Activated CD4-positive, alpha-beta T cell treated with anti-CD3 and anti-CD28 coated beads, Interleukin-2, amount 50 U/mL, for 48 hours (primary cell): Measurements from ENCODE around the gene TBC1D16.
"Not testable (repeated sequence)": the region's sequence is repeated elsewhere in the genome, so short reads cannot be mapped to it uniquely, and the experiment has no call there.

Source experiments
- DNase-seq, 2 experiments: peaks; one replicate each; pipeline ENCODE4 v3.0.0-alpha.2; 2020

Gene TBC1D16

GRCh38 chr17:79911430-79912399 is 124.0 kb downstream of the TBC1D16 start:
- DNase-seq = no peak

DNA sequence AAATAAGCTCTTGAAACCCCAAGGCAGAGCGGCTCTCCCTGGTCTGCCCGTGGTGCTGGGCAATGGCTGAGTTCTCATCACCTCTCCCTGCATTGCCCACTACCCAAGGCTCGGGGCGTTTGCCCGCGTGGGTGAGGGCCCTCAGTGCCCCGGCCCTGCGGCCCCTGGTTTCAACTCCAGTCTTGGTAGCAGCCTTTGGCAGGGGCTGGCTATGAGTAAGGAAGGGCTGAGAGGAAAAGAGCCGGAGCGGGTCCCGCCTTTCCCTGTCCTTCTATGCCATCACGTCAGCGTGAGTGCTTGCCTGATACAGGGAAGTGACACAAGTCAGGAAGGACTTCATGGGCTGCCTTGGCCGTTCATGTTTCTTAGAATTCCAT is 124.7 kb downstream of the TBC1D16 start:
- DNase-seq = no peak

GRCh38 chr17:79909121-79909520 is 126.6 kb downstream of the TBC1D16 start:
- no peak for DNase-seq

GRCh38 chr17:79907850-79908249 is 127.8 kb downstream of the TBC1D16 start:
- no peak for DNase-seq

- no peak for DNase-seq
Observed at GRCh38 chr17:79907217-79907715, 128.4 kb downstream of the TBC1D16 start.

- no peak for DNase-seq
Observed at GRCh38 chr17:79905832-79906231, 129.8 kb downstream of the TBC1D16 start.

GRCh38 chr17:79904865-79905264 is 130.8 kb downstream of the TBC1D16 start:
- no peak for DNase-seq

GRCh38 chr17:79902146-79902791 is 133.4 kb downstream of the TBC1D16 start:
- no peak for DNase-seq

GRCh38 chr17:79901131-79901530 is 134.5 kb downstream of the TBC1D16 start:
- DNase-seq = no peak

- no peak for DNase-seq
Observed at GRCh38 chr17:79899584-79899983, 136.1 kb downstream of the TBC1D16 start.

DNA sequence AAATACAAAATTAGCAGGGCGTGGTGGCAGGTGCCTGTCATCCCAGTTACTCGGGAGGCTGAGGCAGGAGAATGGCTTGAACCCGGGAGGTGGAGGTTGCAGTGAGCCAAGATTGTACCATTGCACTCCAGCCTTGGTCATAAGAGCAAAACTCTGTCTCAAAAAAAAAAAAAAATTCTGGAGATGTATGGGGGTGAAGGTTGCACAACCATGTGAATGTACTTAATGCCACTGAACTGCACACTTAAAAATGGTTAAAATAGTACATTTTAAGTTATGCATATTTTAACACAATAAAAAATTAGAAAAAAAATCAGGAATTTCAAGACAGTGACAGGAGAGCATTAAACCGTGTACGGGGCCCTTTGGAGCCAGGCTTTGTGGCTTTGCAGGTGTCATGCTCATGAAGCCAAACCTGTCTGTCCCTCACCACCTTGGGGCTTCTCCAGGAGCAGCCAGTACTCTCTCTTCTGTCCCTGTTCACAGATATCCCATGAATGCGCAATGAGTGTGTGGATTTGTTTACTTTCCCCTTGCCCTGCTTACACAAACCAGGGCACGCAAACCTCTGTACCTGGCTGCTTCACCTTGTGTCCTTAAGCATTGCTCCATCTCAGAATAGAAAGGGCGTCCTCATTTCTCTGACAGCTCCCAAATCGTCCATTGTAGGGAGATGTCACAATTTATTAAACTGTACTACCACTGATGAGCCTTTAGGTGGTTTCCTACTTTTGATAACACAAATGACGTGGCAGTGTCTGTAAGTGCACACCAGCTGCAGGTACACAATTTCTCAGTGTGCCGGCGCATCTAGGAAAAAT is 138.2 kb downstream of the TBC1D16 start:
- no peak for DNase-seq

- not testable (repeated sequence) for DNase-seq
Observed at GRCh38 chr17:79893457-79893856, 142.2 kb downstream of the TBC1D16 start.

DNA sequence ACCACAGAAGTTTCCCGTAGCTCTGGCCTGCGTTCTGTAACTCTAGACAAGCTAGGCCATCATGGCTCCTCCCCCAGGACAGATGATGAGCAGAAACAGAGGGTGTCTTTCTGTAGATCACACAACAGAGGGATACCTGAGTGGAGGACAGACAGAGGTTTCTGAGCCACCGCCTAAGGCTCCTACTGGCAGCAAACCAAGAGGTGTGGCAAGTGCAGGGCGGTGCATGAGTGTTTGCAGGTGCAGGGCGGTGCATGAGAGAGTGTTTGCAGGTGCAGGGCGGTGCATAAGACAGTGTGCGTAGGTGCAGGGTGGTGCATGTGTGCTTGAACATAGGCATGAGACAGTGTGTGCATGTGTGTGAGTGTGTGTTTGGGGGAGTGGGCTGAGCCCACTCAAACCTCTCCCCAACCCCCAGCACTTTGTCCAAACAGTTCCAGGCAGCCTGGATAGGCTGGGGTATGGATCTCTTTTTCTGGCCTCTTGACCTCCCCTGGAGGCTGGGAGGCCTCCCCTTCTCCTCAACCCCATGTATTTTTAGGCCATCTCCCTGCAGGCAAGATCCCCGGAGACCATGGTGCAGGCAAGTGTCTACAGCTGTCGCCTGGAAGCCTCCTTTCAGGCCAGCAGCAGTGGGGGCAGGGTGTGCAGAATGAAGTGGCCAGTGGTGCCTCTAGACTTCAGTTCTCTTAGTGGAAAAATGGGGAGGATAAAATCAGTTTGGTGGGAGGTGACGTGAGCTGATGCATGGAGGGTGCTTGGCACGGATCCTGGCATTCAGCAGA is 143.0 kb downstream of the TBC1D16 start:
- no peak for DNase-seq

DNA sequence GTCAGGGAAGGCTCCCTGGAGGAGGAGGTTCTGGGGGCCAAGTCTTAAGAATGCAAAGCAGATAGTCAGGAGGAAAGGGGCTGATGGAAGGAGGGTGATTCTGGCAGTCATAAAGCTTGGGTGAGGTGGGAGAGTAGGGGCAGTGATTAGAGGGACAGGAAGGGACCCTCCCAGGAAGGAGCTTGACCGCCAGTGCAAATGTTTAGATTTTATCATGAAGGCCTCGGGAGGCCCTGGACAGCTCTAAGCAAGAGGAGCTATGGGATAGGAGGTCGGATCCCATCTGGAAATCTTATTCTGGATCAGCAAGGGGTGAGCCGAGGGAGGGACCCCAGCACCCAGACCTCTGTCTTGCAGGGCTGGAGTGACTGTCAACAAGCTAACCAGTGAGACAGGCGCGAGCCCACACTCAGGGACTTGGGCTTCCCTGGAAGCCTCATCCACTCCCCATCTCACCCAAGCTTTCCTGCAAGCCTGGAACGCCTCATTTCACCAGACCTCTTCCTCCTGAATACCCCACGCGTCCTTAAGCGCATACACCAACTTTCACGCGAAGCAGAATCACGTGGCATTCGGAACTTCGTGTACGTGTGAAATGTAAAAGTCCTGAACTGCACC is 144.4 kb downstream of the TBC1D16 start:
- no peak for DNase-seq

DNA sequence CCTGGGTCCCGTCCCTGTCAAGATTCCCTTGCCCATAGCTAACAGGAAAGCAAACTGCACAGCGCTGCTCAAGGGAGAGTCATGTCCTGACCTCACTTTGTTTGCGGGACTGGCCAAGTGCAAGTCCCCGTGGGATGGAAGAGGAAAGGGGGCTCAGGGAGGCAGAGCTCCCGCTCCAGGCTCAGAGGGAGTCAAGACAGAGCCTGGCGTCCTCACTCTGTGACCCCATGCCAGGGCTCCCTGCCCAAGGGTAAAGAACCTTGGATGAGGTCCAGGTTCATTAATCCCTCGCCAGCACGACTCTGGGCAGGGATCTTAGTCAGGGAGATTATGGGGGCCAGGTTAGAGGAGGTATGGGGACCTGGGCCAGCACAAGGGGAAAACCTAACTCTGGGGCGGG is 145.0 kb downstream of the TBC1D16 start:
- DNase-seq = no peak

GRCh38 chr17:79888811-79889634 is 146.6 kb downstream of the TBC1D16 start:
- no peak for DNase-seq

DNA sequence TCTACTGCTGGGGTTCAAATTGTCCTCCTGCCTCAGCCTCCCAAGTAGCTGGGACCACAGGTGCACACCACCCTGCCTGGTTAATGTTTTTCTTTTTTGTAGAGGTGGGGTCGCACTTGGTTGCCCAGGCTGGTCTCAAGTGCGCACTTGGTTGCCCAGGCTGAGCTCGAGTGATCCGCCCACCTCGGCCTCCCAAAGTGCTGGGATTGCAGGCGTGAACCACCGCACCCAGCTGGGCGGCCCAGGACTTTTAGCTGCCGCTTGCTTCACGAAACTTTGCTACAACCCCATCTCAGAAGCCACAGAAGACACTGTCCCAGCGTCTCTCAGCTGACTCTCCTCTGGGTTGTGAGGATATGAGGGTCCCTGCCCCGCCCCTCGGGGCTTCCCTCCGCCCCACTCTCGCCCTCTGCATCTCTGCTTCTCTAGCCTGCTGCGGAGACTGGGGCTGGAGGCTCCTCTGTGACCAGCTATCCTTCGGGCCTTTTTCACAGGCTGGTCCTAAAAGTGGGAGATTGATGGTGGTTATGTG is 147.6 kb downstream of the TBC1D16 start:
- no peak for DNase-seq

DNA sequence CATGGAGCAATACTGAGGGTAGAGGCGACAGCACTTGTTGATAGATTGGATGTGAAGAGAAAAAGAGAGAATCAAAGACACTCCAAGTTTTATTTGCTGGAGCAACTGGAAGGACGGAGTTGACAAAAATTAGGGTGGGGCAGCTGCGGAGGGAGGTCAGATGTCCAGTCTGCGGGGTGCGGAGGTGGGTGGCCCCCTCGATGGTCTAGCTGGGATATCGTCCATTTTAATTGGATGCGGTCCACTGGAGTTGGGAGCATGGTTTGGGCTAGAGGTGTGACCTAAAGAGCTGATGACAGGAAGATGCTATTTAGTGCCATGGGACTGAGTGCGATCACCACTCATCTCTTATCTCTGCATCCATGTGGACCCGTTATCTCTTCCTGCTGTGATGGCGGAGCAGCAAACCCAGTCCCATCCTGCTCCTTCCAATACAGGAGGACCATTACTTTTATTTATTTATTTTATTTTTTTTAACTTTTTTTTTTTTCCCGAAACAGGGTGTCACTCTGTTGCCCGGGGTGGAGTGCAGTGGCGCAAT is 148.2 kb downstream of the TBC1D16 start:
- no peak for DNase-seq

DNA sequence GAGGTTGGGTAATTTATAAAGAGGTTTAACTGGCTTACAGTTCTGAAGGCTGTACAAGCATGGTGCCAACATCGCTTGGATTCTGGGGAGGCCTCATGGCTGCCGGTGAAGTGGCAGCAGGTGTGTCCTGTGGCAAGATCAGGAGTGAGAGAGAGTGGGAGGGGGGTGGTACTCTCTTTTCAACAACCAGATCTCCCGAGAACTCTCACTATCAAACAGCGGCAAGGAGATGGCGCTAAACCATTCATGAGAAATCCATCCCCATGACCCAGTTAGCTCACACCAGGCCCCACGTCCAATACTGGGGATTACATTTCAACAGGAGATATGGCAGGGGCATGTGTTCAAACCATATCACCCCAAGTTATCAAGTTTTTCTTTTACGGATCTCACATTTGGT is 152.5 kb downstream of the TBC1D16 start:
- no peak for DNase-seq
